Esophagus squamous epithelium (tissue), 4 donors: Measurements from ENCODE around the gene ACTR2.

Experiments
- CTCF ChIP-seq, 6 experiments: fragments of 450-650 bp in 4 of 6; fragments of 200-600 bp in 2 of 6; sonication (generic) in 2 of 6; IDR thresholded peaks; one replicate each; pipeline ENCODE4 v1.5.1; 2016 to 2019; ENCODE audit warnings: antibody characterized with exemption in 6 of 6, mild to moderate bottlenecking in 4 of 6, moderate library complexity in 4 of 6
- POLR2A ChIP-seq, 4 donors: fragments of 450-650 bp; IDR thresholded peaks; one replicate each; pipeline ENCODE4 v1.6.1; 2017; ENCODE audit warnings: antibody characterized with exemption in 4 of 4, mild to moderate bottlenecking in 4 of 4, moderate library complexity in 3 of 4

GRCh38 chr2:65297544-65297943 lies 69.9 kb downstream of the ACTR2 start:
- no peak for TF ChIP-seq CTCF (IDR thresholded peaks at IDR 0.05)
- no peak for TF ChIP-seq POLR2A (IDR thresholded peaks at IDR 0.05)
